Trophoblast cell (in vitro differentiated cells and primary cell): ENCODE measurements around the gene RABL3.
A peak's percentile ranks its signal among the peaks of the same experiment; 100 is the strongest.

ENCODE experiments used
- DNase-seq, 2 donors: peaks; one replicate each; pipeline ENCODE4 v3.0.0-alpha.2; 2016
- H2AFZ ChIP-seq: 2 replicates; pipeline ENCODE4 v1.6.1; 2013; ENCODE audit warnings: low read length, moderate library complexity, mild to moderate bottlenecking; ENCODE audit not compliant: insufficient read depth, poor library complexity
- H2AK5ac ChIP-seq: 2 replicates; pipeline ENCODE4 v1.6.1; 2013; ENCODE audit warnings: mild to moderate bottlenecking, low read length
- H2BK120ac ChIP-seq: 2 replicates; pipeline ENCODE4 v1.6.1; 2013; ENCODE audit warnings: low read length, mild to moderate bottlenecking, moderate library complexity; ENCODE audit not compliant: insufficient read depth, poor library complexity
- H2BK12ac ChIP-seq: 2 replicates; pipeline ENCODE4 v1.6.1; 2013; ENCODE audit warnings: mild to moderate bottlenecking, low read length, moderate library complexity
- H2BK5ac ChIP-seq: 2 replicates; pipeline ENCODE4 v1.6.1; 2013; ENCODE audit warnings: low read length, low read depth, moderate library complexity, mild to moderate bottlenecking; ENCODE audit not compliant: poor library complexity
- H3K14ac ChIP-seq: 2 replicates; pipeline ENCODE4 v1.6.1; 2013; ENCODE audit warnings: mild to moderate bottlenecking, low read length
- H3K18ac ChIP-seq: 2 replicates; pipeline ENCODE4 v1.6.1; 2013; ENCODE audit warnings: mild to moderate bottlenecking, low read length
- H3K23ac ChIP-seq: 2 replicates; pipeline ENCODE4 v1.6.1; 2013; ENCODE audit warnings: low read length
- H3K27ac ChIP-seq: 2 replicates; pipeline ENCODE4 v1.5.1; 2013; ENCODE audit warnings: low read depth, mild to moderate bottlenecking, inconsistent platforms, low read length, moderate library complexity
- H3K27me3 ChIP-seq: 2 replicates; pipeline ENCODE4 v1.6.1; 2013; ENCODE audit warnings: inconsistent platforms, mild to moderate bottlenecking, low read length, moderate library complexity; ENCODE audit not compliant: insufficient read depth
- H3K36me3 ChIP-seq, 2 experiments: 1 replicate in 1 of 2; 2 replicates in 1 of 2; pipeline ENCODE4 v1.6.1; 2013; ENCODE audit warnings: low read length in 2 of 2, mild to moderate bottlenecking in 2 of 2, moderate library complexity in 1 of 2; ENCODE audit not compliant: insufficient read depth in 2 of 2, control insufficient read depth in 1 of 2
- H3K4ac ChIP-seq: 2 replicates; pipeline ENCODE4 v1.6.1; 2013; ENCODE audit warnings: low read depth, mild to moderate bottlenecking, low read length, moderate library complexity
- H3K4me1 ChIP-seq, 2 experiments: 1 replicate in 1 of 2; 2 replicates in 1 of 2; pipeline ENCODE4 v1.6.1; 2013; ENCODE audit warnings: low read length in 2 of 2, mild to moderate bottlenecking in 2 of 2, moderate library complexity in 1 of 2; ENCODE audit not compliant: insufficient read depth in 2 of 2, control insufficient read depth in 1 of 2
- H3K4me2 ChIP-seq: 2 replicates; pipeline ENCODE4 v1.6.1; 2013; ENCODE audit warnings: inconsistent platforms, mild to moderate bottlenecking, low read length, moderate library complexity
- H3K4me3 ChIP-seq: 2 replicates; pipeline ENCODE4 v1.5.1; 2013; ENCODE audit warnings: mild to moderate bottlenecking, low read depth, low read length, inconsistent platforms
- H3K79me1 ChIP-seq: one replicate; pipeline ENCODE4 v1.6.1; 2013; ENCODE audit warnings: low read length
- H3K79me2 ChIP-seq: 2 replicates; pipeline ENCODE4 v1.6.1; 2013; ENCODE audit warnings: low read length, mild to moderate bottlenecking; ENCODE audit not compliant: control insufficient read depth, insufficient read depth, poor library complexity
- H3K9ac ChIP-seq: 2 replicates; pipeline ENCODE4 v1.6.1; 2013; ENCODE audit warnings: mild to moderate bottlenecking, low read length
- H3K9me3 ChIP-seq: 2 replicates; pipeline ENCODE4 v1.6.1; 2013; ENCODE audit warnings: low read depth, mild to moderate bottlenecking, control low read depth, inconsistent platforms, low read length; ENCODE audit not compliant: insufficient read depth
- H4K12ac ChIP-seq: 2 replicates; pipeline ENCODE4 v1.6.1; 2013; ENCODE audit warnings: low read depth, mild to moderate bottlenecking, low read length, moderate library complexity
- H4K8ac ChIP-seq: 2 replicates; pipeline ENCODE4 v1.6.1; 2013; ENCODE audit warnings: low read depth, mild to moderate bottlenecking, low read length, moderate library complexity
- H4K91ac ChIP-seq: one replicate; pipeline ENCODE4 v1.6.1; 2013; ENCODE audit warnings: low read depth, mild to moderate bottlenecking, low read length, moderate library complexity
- WGBS: extraction: QIAGEN DNeasy Blood & Tissue Kit; methylation state at CpG from one replicate; pipeline ENCODE4 v1.1.7; 2013; ENCODE audit warnings: missing lambda C conversion rate; ENCODE audit not compliant: insufficient read length, insufficient coverage; ENCODE audit errors: extremely low coverage; 5-methylcytosine and 5-hydroxymethylcytosine counted together

The RABL3 gene

GRCh38 chr3:120713262-120713661 is 29.1 kb downstream of the RABL3 start:
- no peaks in the 10 kb centered on the region for H3K36me3 ChIP-seq
- H3K9ac ChIP-seq: no peak overlapping the region
- no peaks in the 10 kb centered on the region for H3K79me1 ChIP-seq
- H3K4me3 ChIP-seq: no peak overlapping the region
- no peak overlapping the region for H3K27ac ChIP-seq
- H2BK12ac ChIP-seq: no peak overlapping the region
- no peaks in the 10 kb centered on the region for H3K4me1 ChIP-seq
- no peaks in the 10 kb centered on the region for H3K79me2 ChIP-seq
- no peak for DNase-seq
- H3K27me3 ChIP-seq: no peaks in the 10 kb centered on the region
- no peak overlapping the region for H4K12ac ChIP-seq
- no peak overlapping the region for H3K18ac ChIP-seq
- no peak overlapping the region for H2BK120ac ChIP-seq
- no peak overlapping the region for H3K14ac ChIP-seq
- no peak overlapping the region for H3K4ac ChIP-seq
- H3K4me2 ChIP-seq: no peak overlapping the region
- no peak overlapping the region for H3K23ac ChIP-seq
- no peak overlapping the region for H4K8ac ChIP-seq
- H2AK5ac ChIP-seq: no peak overlapping the region
- no peak overlapping the region for H2BK5ac ChIP-seq
- H2AFZ ChIP-seq: no peak overlapping the region
- H3K9me3 ChIP-seq: no peaks in the 10 kb centered on the region
- H4K91ac ChIP-seq: no peak overlapping the region

GRCh38 chr3:120710369-120710768 is 31.9 kb downstream of the RABL3 start:
- no peak overlapping the region for H3K9ac ChIP-seq
- no peaks in the 10 kb centered on the region for H3K79me1 ChIP-seq
- H2AFZ ChIP-seq: no peak overlapping the region
- no peak overlapping the region for H2BK5ac ChIP-seq
- no peak overlapping the region for H3K27ac ChIP-seq
- H3K4me2 ChIP-seq: no peak overlapping the region
- no peak overlapping the region for H2BK120ac ChIP-seq
- no peak overlapping the region for H3K18ac ChIP-seq
- no peak overlapping the region for H3K23ac ChIP-seq
- peak in 1 of 2 donors; percentile 32 for DNase-seq
- no peaks in the 10 kb centered on the region for H3K79me2 ChIP-seq
- no peaks in the 10 kb centered on the region for H3K27me3 ChIP-seq
- no peak overlapping the region for H4K12ac ChIP-seq
- no peak overlapping the region for H3K4me3 ChIP-seq
- H3K4me1 ChIP-seq: no peaks in the 10 kb centered on the region
- no peak overlapping the region for H3K4ac ChIP-seq
- H3K14ac ChIP-seq: no peak overlapping the region
- H4K8ac ChIP-seq: no peak overlapping the region
- H4K91ac ChIP-seq: no peak overlapping the region
- WGBS: no CpG with 5 or more reads among the region's 1 CpG
- no peaks in the 10 kb centered on the region for H3K9me3 ChIP-seq
- no peaks in the 10 kb centered on the region for H3K36me3 ChIP-seq
- no peak overlapping the region for H2BK12ac ChIP-seq
- H2AK5ac ChIP-seq: no peak overlapping the region

GRCh38 chr3:120708408-120708807 is 33.9 kb downstream of the RABL3 start:
- no peak overlapping the region for H3K14ac ChIP-seq
- no peak overlapping the region for H2BK120ac ChIP-seq
- H2AK5ac ChIP-seq: no peak overlapping the region
- H2BK12ac ChIP-seq: no peak overlapping the region
- no peak overlapping the region for H3K18ac ChIP-seq
- no peak overlapping the region for H2BK5ac ChIP-seq
- H3K36me3 ChIP-seq: no peaks in the 10 kb centered on the region
- no peaks in the 10 kb centered on the region for H3K27me3 ChIP-seq
- no peak overlapping the region for H2AFZ ChIP-seq
- no peaks in the 10 kb centered on the region for H3K9me3 ChIP-seq
- H3K23ac ChIP-seq: no peak overlapping the region
- H4K12ac ChIP-seq: no peak overlapping the region
- H3K4ac ChIP-seq: no peak overlapping the region
- DNase-seq: no peak
- no peak overlapping the region for H4K91ac ChIP-seq
- no peak overlapping the region for H3K4me2 ChIP-seq
- H3K79me2 ChIP-seq: no peaks in the 10 kb centered on the region
- no peak overlapping the region for H4K8ac ChIP-seq
- H3K4me1 ChIP-seq: no peaks in the 10 kb centered on the region
- H3K4me3 ChIP-seq: no peak overlapping the region
- no peak overlapping the region for H3K27ac ChIP-seq
- H3K79me1 ChIP-seq: no peaks in the 10 kb centered on the region
- H3K9ac ChIP-seq: no peak overlapping the region

- H2BK5ac ChIP-seq: no peak overlapping the region
- H2AK5ac ChIP-seq: no peak overlapping the region
- H3K14ac ChIP-seq: no peak overlapping the region
- no peak overlapping the region for H4K12ac ChIP-seq
- H3K27me3 ChIP-seq: no peaks in the 10 kb centered on the region
- DNase-seq: no peak
- no peak overlapping the region for H4K8ac ChIP-seq
- no peaks in the 10 kb centered on the region for H3K79me2 ChIP-seq
- H3K27ac ChIP-seq: no peak overlapping the region
- H2AFZ ChIP-seq: no peak overlapping the region
- no peak overlapping the region for H4K91ac ChIP-seq
- no peak overlapping the region for H3K4me3 ChIP-seq
- H3K36me3 ChIP-seq: no peaks in the 10 kb centered on the region
- no peak overlapping the region for H2BK120ac ChIP-seq
- H3K9me3 ChIP-seq: no peaks in the 10 kb centered on the region
- no peak overlapping the region for H3K4me2 ChIP-seq
- H3K4ac ChIP-seq: no peak overlapping the region
- no peaks in the 10 kb centered on the region for H3K79me1 ChIP-seq
- H3K4me1 ChIP-seq: no peaks in the 10 kb centered on the region
- H3K23ac ChIP-seq: no peak overlapping the region
- no peak overlapping the region for H3K18ac ChIP-seq
- no peak overlapping the region for H2BK12ac ChIP-seq
- H3K9ac ChIP-seq: no peak overlapping the region
These were observed 35.4 kb downstream of the RABL3 start for GRCh38 chr3:120706950-120707349.
